ENCODE data around the gene CFAP97D2. TPM values are rescaled to one million over a fixed set of nuclear protein-coding genes. Genes with fewer than 3 reads are reported as not detected.
A peak's percentile ranks its signal among the peaks of the same experiment; 100 is the strongest.

CFAP97D2 gene
- total and polyA plus RNA-seq, 2 experiments from 2014 or later: not detected

DNA sequence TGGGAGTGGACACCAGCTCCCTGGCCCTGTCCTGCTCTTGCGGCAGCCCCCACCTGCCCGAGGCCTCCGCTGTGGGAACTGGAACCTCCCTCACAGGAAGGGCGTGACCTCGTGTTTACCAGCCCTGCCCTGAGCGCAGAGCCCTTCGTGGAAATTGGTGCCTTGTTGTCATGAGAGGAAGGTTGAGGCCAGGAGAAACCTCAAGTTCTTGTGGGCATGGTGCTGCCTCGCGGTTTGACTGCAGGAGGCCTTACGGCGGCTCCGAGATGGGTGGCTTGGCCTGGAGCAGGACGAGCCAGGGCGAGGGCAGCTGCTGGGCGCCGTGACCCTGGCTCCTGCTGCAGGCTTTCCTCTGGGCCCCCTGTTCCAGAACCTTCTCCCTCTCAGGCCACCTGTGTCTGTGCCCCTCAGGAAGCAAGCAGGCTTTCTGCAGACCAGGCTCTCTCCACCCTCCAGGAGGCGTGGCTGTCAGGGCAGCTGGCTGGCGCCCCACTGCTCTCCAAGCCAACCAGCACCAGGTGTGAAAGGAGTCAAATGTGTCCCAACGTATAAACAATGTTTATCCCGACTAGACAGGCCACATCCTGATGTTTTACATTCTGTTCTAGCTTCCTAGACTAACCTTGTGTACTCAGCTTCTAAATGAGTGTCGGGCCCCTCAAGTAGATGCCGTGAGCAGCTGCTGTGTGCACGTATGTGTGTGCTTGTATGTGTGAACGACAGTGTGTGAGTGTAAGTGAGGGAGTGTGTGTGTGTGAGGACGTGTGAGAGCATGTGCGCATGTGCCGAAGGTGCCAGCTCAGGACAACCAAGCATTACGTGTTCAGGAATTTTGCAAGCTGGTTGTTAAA is 36.2 kb upstream of the CFAP97D2 start:
- Histone ChIP-seq H3K36me3 (no peaks in the 10 kb centered on the region), H3K27ac (no peak overlapping the region), H3K27me3 (no peaks in the 10 kb centered on the region), H3K4me1 (ENCODE audit: low read depth) (no peaks in the 10 kb centered on the region), H3K4me3 (no peak overlapping the region), H3K9me3 (ENCODE audit: low read depth) (no peaks in the 10 kb centered on the region)
- DNase-seq (ENCODE audit: low read depth in 1 of 2, low spot score in 1 of 2): no peak
- TF ChIP-seq, protein P1, sequence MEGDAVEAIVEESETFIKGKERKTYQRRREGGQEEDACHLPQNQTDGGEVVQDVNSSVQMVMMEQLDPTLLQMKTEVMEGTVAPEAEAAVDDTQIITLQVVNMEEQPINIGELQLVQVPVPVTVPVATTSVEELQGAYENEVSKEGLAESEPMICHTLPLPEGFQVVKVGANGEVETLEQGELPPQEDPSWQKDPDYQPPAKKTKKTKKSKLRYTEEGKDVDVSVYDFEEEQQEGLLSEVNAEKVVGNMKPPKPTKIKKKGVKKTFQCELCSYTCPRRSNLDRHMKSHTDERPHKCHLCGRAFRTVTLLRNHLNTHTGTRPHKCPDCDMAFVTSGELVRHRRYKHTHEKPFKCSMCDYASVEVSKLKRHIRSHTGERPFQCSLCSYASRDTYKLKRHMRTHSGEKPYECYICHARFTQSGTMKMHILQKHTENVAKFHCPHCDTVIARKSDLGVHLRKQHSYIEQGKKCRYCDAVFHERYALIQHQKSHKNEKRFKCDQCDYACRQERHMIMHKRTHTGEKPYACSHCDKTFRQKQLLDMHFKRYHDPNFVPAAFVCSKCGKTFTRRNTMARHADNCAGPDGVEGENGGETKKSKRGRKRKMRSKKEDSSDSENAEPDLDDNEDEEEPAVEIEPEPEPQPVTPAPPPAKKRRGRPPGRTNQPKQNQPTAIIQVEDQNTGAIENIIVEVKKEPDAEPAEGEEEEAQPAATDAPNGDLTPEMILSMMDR (IDR thresholded peaks at IDR 0.05; ENCODE audit: low read depth, low read length): no peak

DNA sequence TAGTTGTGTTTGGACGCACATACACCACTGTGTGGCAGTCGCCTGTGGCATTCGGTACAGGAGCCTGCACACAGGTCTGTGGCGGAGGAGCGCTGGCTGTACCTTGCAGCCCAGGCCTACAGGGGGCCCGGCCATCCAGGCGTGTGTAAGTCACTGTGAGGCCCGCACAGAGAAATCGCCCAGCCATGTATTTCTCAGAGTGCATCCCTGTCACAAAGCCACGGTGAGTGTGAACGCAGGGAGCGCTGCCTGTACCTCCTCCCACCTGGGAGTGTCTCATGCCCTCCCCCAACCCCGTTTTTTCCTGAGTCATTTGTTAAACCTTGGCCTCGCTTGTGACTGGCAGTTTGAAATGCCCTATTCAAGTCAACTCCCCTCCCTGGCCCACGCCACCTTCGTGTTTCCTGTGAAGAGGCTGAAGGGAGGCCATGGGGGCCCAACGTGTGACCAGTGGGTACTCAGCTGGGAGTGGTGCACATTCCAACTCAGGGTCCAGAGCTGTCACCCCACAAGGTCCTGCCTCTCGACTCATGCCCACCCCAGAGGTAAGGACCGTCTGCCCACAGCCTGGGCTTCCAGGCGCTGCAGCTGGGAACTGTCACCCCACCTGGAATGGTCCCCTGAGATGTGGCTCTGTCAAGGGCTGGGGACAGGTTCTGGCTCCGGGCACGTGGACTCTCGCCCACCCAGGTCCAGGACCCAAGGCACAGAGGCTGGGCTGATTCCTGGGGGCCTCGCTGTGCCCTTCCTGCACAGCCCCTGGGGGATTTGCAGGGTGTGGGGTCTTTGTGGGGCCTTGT is 35.1 kb upstream of the CFAP97D2 start:
- no peak overlapping the region for H3K4me3 ChIP-seq
- no peaks in the 10 kb centered on the region for H3K4me1 ChIP-seq (ENCODE audit: low read depth)
- no peak overlapping the region for H3K27ac ChIP-seq
- TF ChIP-seq, protein P1 (IDR thresholded peaks at IDR 0.05; ENCODE audit: low read depth, low read length): peak; percentile 13
- no peaks in the 10 kb centered on the region for H3K27me3 ChIP-seq
- no peaks in the 10 kb centered on the region for H3K36me3 ChIP-seq
- peak in 1 of 2 donors; percentile 49 for DNase-seq (ENCODE audit: low read depth in 1 of 2, low spot score in 1 of 2)
- no peaks in the 10 kb centered on the region for H3K9me3 ChIP-seq (ENCODE audit: low read depth)

DNA sequence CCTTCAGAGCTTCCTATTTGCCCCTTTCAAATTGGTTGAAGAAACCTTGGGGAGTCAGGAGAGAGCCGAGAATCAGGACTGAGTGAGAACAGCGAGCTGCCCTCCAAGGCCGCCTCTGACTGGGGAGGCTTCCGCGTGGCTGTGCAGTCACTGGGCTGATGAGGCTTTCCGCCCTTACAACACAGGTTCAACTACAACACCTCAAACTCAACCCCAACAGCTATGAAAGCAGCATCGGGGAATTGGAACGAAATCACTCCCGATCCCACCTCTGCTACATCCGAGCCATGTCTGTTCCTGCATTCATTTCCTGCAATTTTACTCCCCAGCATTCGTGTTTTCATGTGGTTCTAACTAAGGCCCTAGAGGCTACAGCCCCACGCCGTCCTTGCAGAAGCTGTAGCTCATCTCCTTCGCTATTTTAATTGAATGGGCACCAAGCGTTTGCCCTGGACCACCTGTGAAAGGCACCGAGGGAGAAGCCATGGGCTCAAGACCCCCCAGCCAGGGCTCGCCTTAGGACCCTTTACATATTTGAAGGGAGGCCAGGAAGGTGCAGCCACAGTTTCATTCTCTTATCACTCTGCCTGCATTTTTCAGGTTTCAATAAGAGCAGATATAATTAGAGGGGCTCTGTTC is 34.3 kb upstream of the CFAP97D2 start:
- Histone ChIP-seq H3K4me1 (ENCODE audit: low read depth) (no peaks in the 10 kb centered on the region), H3K4me3 (no peak overlapping the region), H3K9me3 (ENCODE audit: low read depth) (no peaks in the 10 kb centered on the region), H3K27me3 (no peaks in the 10 kb centered on the region), H3K27ac (no peak overlapping the region), H3K36me3 (no peaks in the 10 kb centered on the region)
- DNase-seq (ENCODE audit: low read depth in 1 of 2, low spot score in 1 of 2): no peak
- TF ChIP-seq, protein P1 (IDR thresholded peaks at IDR 0.05; ENCODE audit: low read depth, low read length): no peak

DNA sequence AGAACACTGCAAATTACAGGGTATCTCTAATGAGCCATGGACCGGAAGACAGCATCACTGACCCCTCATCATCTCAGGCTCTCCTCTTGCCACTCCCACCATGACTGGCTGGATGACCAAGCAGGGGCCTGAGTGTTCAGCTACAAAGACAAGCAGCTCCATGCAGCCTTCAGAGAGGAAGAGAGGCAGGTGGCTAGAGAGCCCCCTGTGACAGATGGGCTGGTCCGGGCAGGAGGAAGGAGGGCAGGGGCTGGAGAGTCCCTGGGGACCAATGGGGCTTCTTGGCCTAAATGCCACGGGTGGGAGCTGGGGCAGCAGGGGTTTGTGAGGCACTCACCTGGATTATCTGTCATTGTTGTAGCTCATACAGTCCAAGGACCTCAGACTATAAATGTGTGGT is 33.8 kb upstream of the CFAP97D2 start:
- H3K36me3 ChIP-seq: no peaks in the 10 kb centered on the region
- no peak overlapping the region for H3K27ac ChIP-seq
- no peaks in the 10 kb centered on the region for H3K4me1 ChIP-seq (ENCODE audit: low read depth)
- H3K27me3 ChIP-seq: no peaks in the 10 kb centered on the region
- DNase-seq (ENCODE audit: low read depth in 1 of 2, low spot score in 1 of 2): no peak
- TF ChIP-seq, protein P1 (IDR thresholded peaks at IDR 0.05; ENCODE audit: low read depth, low read length): no peak
- H3K9me3 ChIP-seq (ENCODE audit: low read depth): no peaks in the 10 kb centered on the region
- H3K4me3 ChIP-seq: no peak overlapping the region

DNA sequence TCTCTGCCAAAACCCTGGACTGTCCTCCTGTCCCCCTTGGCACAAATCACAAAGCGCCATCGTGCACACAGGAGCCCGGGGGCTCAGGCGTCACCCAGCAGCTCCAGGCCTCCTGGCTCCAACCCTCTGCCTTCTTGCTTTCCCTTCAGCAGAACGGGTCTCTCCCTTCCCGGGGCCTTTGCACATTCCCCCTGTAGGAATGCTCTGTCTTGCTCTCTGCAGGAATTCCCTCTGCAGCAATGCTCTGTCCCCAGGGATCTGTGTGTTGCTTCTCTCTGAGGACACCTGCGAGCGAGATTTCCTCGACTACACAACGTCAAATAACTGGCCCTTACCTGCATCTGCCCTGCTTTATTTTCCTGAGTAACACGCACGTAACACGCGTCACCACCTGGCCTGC is 33.3 kb upstream of the CFAP97D2 start:
- H3K9me3 ChIP-seq (ENCODE audit: low read depth): no peaks in the 10 kb centered on the region
- DNase-seq (ENCODE audit: low read depth in 1 of 2, low spot score in 1 of 2): no peak
- H3K27ac ChIP-seq: no peak overlapping the region
- H3K4me3 ChIP-seq: no peak overlapping the region
- H3K36me3 ChIP-seq: no peaks in the 10 kb centered on the region
- TF ChIP-seq, protein P1 (IDR thresholded peaks at IDR 0.05; ENCODE audit: low read depth, low read length): no peak
- no peaks in the 10 kb centered on the region for H3K4me1 ChIP-seq (ENCODE audit: low read depth)
- H3K27me3 ChIP-seq: no peaks in the 10 kb centered on the region
